Karpas-422 (cell line): Measurements from ENCODE around the gene BAZ2B. TPM values are rescaled to one million over a fixed set of nuclear protein-coding genes. Genes with fewer than 3 reads are reported as not detected.

ENCODE experiments used
- DNase-seq: peaks from one replicate; pipeline ENCODE4 v3.0.0-alpha.2; 2015
- H2AFZ ChIP-seq: fragments of 200-600 bp; sonication (generic); 2 replicates; pipeline ENCODE4 v1.6.1; 2014; ENCODE audit warnings: antibody characterized with exemption, low read length, mixed read lengths
- H3K27ac ChIP-seq: fragments of 200-600 bp; sonication (generic); 2 replicates; pipeline ENCODE4 v1.5.1; 2014; ENCODE audit warnings: mild to moderate bottlenecking, low read length, moderate library complexity
- H3K27me3 ChIP-seq: fragments of 200-600 bp; sonication (generic); 2 replicates; pipeline ENCODE4 v1.6.1; 2014; ENCODE audit warnings: low read length, mixed read lengths
- H3K36me3 ChIP-seq: fragments of 200-600 bp; sonication (generic); 2 replicates; pipeline ENCODE4 v1.6.1; 2014; ENCODE audit warnings: low read length, mixed read lengths; ENCODE audit not compliant: insufficient read depth
- H3K4me1 ChIP-seq: fragments of 200-600 bp; sonication (generic); 2 replicates; pipeline ENCODE4 v1.6.1; 2014; ENCODE audit warnings: mild to moderate bottlenecking, low read length, mixed read lengths
- H3K4me2 ChIP-seq: fragments of 200-600 bp; sonication (generic); 2 replicates; pipeline ENCODE4 v1.6.1; 2014; ENCODE audit warnings: low read length, low read depth, mild to moderate bottlenecking; ENCODE audit not compliant: poor library complexity, severe bottlenecking
- H3K4me3 ChIP-seq: fragments of 200-600 bp; sonication (generic); 2 replicates; pipeline ENCODE4 v1.5.1; 2014; ENCODE audit warnings: mild to moderate bottlenecking, antibody characterized with exemption, low read length, mixed read lengths
- H3K79me2 ChIP-seq: fragments of 200-600 bp; sonication (generic); 2 replicates; pipeline ENCODE4 v1.6.1; 2014; ENCODE audit warnings: mild to moderate bottlenecking, low read length, mixed read lengths
- H3K9ac ChIP-seq: fragments of 200-600 bp; sonication (generic); 2 replicates; pipeline ENCODE4 v1.6.0; 2014; ENCODE audit warnings: low read length
- H3K9me2 ChIP-seq: fragments of 200-600 bp; sonication (generic), shearing (Covaris generic); replicated peaks from 2 replicates; pipeline ENCODE4 v1.6.0; 2014; ENCODE audit warnings: mild to moderate bottlenecking, low read length, moderate library complexity; ENCODE audit not compliant: insufficient read depth
- H3K9me3 ChIP-seq: fragments of 300-700, 200-600 bp; sonication (generic); 2 replicates; pipeline ENCODE4 v1.6.1; 2014; ENCODE audit warnings: low read length, mixed read lengths
- H4K20me1 ChIP-seq: fragments of 200-600 bp; sonication (generic); 2 replicates; pipeline ENCODE4 v1.6.1; 2014; ENCODE audit warnings: mild to moderate bottlenecking, antibody characterized with exemption, low read length, low read depth; ENCODE audit not compliant: insufficient read depth
- total RNA-seq: library from RNA; depleted of rRNA; stranded (reverse); fragments of >200 nt; shearing (Covaris generic); gene quantifications from 2 replicates; pipeline ENCODE4 v1.2.3, GENCODE V29; 2014; ENCODE audit warnings: low replicate concordance

The BAZ2B gene
- total RNA-seq, 1 experiment from 2014 or later = 2.2 TPM

DNA sequence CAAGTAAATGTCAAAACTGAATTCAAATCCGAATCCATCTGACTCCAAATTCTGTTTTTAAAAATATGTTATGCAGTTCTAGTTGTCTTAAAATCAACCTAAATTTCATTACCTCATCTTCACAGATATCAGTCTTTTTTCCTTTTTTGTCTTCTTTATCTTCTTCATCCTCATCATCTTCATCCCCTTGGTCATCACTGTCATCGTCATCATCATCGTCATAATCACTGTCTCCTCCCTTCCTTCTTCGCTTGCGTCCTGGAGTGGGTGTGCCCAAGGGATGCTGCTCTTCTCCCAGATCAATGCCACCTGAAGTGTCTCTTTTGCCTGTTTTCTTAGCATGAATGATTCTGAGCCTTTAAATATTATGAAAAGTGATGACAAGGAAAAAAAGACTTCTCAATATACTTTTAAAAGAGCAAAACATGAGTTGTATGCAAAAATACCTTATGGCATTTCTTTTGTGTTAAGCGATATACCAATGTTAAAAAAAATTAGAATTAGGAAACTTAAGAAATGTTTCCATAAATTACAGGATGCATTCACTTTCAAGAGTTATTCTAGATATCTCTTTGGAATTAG, 233.8 kb downstream of the BAZ2B start:
- no peak for DNase-seq
- Histone ChIP-seq H3K9me3 (no peaks in the 10 kb centered on the region), H3K9me2 (no peaks in the 10 kb centered on the region), H3K9ac (no peak overlapping the region), H3K36me3 (no peaks in the 10 kb centered on the region), H3K4me2 (no peak overlapping the region), H4K20me1 (no peaks in the 10 kb centered on the region), H2AFZ (no peak overlapping the region), H3K27me3 (no peaks in the 10 kb centered on the region), H3K79me2 (no peaks in the 10 kb centered on the region), H3K4me3 (no peak overlapping the region), H3K4me1 (no peaks in the 10 kb centered on the region), H3K27ac (no peak overlapping the region)

DNA sequence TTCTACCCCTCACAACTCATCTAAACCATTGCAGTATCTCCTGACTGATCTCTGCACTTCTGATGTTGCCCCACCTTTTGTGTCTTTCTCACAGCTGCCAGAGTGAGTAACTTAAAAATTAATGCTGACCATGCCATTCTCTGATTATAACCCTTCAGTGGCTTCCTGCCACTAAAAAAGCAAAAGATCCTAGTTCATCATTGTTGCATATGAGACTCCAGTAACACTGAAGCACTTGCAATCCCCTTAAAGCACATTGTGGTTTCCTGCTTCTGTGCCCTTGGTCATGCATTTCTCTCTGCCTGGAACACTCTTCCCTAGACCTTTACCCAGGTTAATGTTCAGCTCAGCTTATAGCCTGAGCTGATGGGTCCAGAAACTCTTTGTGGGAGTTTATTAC, 234.8 kb downstream of the BAZ2B start:
- Histone ChIP-seq H3K27ac (no peak overlapping the region), H3K9me3 (no peaks in the 10 kb centered on the region), H3K9ac (no peak overlapping the region), H4K20me1 (no peaks in the 10 kb centered on the region), H3K9me2 (no peaks in the 10 kb centered on the region), H3K4me2 (no peak overlapping the region), H2AFZ (no peak overlapping the region), H3K4me3 (no peak overlapping the region), H3K79me2 (no peaks in the 10 kb centered on the region), H3K36me3 (no peaks in the 10 kb centered on the region), H3K4me1 (no peaks in the 10 kb centered on the region), H3K27me3 (no peaks in the 10 kb centered on the region)
- DNase-seq = no peak

DNA sequence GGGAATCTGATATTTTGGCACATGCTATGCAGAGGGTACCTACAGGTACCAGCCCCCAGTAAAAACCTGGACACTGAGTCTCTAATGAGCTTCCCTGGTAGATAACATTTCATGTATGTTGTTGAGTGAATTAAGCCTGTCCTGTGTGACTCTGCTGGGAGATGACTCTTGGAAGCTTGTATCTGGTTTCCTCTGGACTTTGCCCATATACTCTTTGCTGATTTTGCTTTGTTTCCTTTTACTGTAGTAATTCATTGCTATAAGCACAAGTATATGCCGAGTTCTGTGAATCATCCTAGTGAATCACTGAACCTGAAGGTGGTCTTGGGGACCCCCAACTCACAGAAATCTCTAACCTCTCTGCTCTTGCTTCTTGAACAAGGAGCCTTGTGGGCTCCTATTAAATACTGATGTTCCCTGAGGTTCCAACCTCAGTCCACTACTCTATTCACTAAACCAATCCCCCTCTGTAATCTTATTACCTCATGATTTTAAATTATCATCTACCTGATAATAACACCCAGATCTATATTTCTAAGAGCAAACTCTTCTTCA, 235.6 kb downstream of the BAZ2B start:
- no peak overlapping the region for H3K4me2 ChIP-seq
- H3K9me2 ChIP-seq = no peaks in the 10 kb centered on the region
- H2AFZ ChIP-seq = no peak overlapping the region
- DNase-seq = no peak
- no peak overlapping the region for H3K9ac ChIP-seq
- H3K9me3 ChIP-seq = no peaks in the 10 kb centered on the region
- no peak overlapping the region for H3K4me3 ChIP-seq
- H3K27me3 ChIP-seq = no peaks in the 10 kb centered on the region
- H3K4me1 ChIP-seq = no peaks in the 10 kb centered on the region
- no peaks in the 10 kb centered on the region for H4K20me1 ChIP-seq
- H3K27ac ChIP-seq = no peak overlapping the region
- H3K79me2 ChIP-seq = no peaks in the 10 kb centered on the region
- no peaks in the 10 kb centered on the region for H3K36me3 ChIP-seq

DNA sequence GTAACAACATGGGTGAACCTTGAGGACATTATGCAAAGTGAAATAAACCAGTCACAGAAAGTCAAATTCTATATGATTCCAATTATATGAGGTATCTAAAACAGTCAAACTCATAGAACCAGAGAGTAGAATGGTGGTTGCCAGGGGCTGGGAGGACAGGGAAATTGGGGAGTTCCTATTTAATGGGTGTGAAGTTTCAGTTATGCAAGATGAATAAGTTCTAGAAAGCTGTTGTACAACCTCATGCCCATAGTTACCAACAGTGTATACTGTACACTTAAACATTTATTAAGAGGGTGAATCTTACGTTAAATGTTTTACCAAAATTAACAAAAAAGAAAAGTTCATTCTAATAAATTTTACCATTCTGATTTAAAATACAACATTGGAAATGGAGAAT, 237.2 kb downstream of the BAZ2B start:
- Histone ChIP-seq H3K9me2 (no peaks in the 10 kb centered on the region), H3K79me2 (no peaks in the 10 kb centered on the region), H3K27ac (no peak overlapping the region), H3K4me2 (no peak overlapping the region), H2AFZ (no peak overlapping the region), H4K20me1 (no peaks in the 10 kb centered on the region), H3K9ac (no peak overlapping the region), H3K27me3 (no peaks in the 10 kb centered on the region), H3K9me3 (no peaks in the 10 kb centered on the region), H3K4me3 (no peak overlapping the region), H3K4me1 (no peaks in the 10 kb centered on the region), H3K36me3 (no peaks in the 10 kb centered on the region)
- DNase-seq = no peak

DNA sequence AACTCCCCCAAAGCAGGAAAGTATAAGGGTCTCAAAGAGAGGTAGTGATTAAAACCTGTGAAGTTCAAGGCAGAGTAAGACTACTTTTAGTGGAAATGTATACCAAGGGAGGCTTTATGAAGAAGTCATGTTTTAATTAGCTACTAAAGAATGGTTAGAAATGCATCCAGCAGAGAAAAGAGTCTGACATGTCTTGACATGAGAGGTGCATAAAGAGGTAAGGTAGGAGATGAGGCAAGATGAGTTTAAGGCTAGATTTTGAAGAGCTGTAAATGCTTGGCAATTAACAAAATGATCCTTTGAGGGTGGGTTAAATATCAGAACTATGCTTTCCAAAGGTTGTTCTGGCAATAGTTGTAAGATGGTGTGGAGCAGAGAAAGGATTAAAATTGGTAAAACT, 241.1 kb downstream of the BAZ2B start:
- no peaks in the 10 kb centered on the region for H4K20me1 ChIP-seq
- no peak overlapping the region for H3K4me3 ChIP-seq
- H3K4me2 ChIP-seq = no peak overlapping the region
- H3K79me2 ChIP-seq = no peaks in the 10 kb centered on the region
- H3K36me3 ChIP-seq = no peaks in the 10 kb centered on the region
- no peaks in the 10 kb centered on the region for H3K27me3 ChIP-seq
- no peak overlapping the region for H3K27ac ChIP-seq
- H3K4me1 ChIP-seq = no peaks in the 10 kb centered on the region
- H3K9ac ChIP-seq = no peak overlapping the region
- H3K9me2 ChIP-seq = no peaks in the 10 kb centered on the region
- no peak overlapping the region for H2AFZ ChIP-seq
- no peak for DNase-seq
- no peaks in the 10 kb centered on the region for H3K9me3 ChIP-seq

DNA sequence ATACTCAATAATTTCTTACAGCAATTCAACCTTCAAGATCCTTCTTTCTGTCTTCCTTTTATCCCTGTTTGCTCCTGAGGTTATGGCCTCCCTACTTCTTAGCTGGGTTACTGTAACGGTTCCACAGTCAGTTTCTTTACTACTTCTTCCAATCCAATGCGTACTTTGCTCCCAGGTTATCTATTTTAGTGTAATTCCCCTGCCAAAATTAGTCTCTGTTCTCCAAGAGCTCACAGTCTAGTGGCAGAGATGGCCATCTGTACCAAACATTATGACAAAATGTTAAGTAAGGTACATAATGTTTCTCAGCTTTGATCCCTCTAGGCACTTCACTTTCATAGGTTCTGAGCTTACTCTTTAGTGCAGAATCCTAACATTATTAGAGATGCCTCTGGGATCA, 244.8 kb downstream of the BAZ2B start:
- Histone ChIP-seq H3K9ac (no peak overlapping the region), H3K4me3 (no peak overlapping the region), H3K27ac (no peak overlapping the region), H3K4me1 (no peaks in the 10 kb centered on the region), H3K9me3 (no peaks in the 10 kb centered on the region), H3K4me2 (no peak overlapping the region), H3K27me3 (no peaks in the 10 kb centered on the region), H3K36me3 (no peaks in the 10 kb centered on the region), H3K9me2 (no peaks in the 10 kb centered on the region), H4K20me1 (no peaks in the 10 kb centered on the region), H3K79me2 (no peaks in the 10 kb centered on the region), H2AFZ (no peak overlapping the region)
- no peak for DNase-seq

DNA sequence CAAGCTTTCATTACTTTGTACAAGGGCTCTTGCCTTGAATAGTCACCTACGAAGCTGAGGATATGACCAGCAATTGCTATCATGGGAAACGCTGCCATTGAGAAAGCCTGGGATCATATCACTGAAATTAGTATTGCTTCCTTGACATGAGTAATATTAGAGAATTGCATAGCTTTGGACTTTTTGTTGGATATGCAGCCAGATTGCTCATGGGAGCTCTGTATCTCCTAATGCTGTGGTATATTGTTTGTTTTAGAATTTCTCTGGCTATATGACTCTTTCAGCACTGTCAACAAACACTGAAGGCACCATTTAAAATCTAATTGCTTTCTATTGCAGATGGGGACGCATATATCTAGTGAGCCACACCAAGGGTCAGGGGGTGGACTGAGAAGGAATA, 249.8 kb downstream of the BAZ2B start:
- Histone ChIP-seq H3K9ac (no peak overlapping the region), H3K27me3 (no peaks in the 10 kb centered on the region), H4K20me1 (no peaks in the 10 kb centered on the region), H3K4me3 (no peak overlapping the region), H2AFZ (no peak overlapping the region), H3K36me3 (no peaks in the 10 kb centered on the region), H3K9me3 (no peaks in the 10 kb centered on the region), H3K9me2 (no peaks in the 10 kb centered on the region), H3K79me2 (no peaks in the 10 kb centered on the region), H3K4me1 (no peaks in the 10 kb centered on the region), H3K27ac (no peak overlapping the region), H3K4me2 (no peak overlapping the region)
- DNase-seq = no peak

DNA sequence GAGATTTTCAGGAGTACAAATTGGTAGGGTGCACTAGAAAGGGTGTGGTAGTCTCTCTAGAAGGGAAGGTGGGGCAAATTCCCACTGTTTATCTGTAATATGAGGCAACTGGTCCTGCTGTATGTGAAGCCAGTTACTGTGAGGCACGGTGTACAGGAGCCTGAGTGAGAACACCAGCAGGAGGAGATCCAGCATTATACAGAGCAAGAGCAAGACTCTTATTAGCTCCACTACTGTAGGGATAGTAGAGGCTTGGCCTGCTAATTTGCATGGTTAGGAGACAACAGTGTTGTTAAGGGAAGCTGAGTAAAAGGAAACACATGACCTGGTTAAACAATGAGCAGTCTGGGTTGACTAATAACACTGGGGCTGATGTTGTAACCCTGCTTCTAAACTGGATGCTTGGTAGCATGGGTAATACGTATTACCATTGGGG, 253.5 kb downstream of the BAZ2B start:
- H4K20me1 ChIP-seq = no peaks in the 10 kb centered on the region
- H3K9me3 ChIP-seq = no peaks in the 10 kb centered on the region
- no peak for DNase-seq
- H3K36me3 ChIP-seq = no peaks in the 10 kb centered on the region
- no peak overlapping the region for H3K4me3 ChIP-seq
- no peaks in the 10 kb centered on the region for H3K27me3 ChIP-seq
- no peaks in the 10 kb centered on the region for H3K79me2 ChIP-seq
- H2AFZ ChIP-seq = no peak overlapping the region
- H3K27ac ChIP-seq = no peak overlapping the region
- H3K9ac ChIP-seq = no peak overlapping the region
- H3K4me1 ChIP-seq = no peaks in the 10 kb centered on the region
- no peak overlapping the region for H3K4me2 ChIP-seq
- no peaks in the 10 kb centered on the region for H3K9me2 ChIP-seq
